SK-N-SH (cell line): ENCODE results near the gene SKIC8. TPM values are rescaled to one million over a fixed set of nuclear protein-coding genes. Genes with fewer than 3 reads are reported as not detected.

ENCODE experiments used
- CTCF ChIA-PET: fragments of 300-600, 350-600 bp; formaldehyde crosslinking; extraction: SDS; loops from one replicate; lab custom pipeline; 2021; lab: Yijun Ruan, JAX
- POLR2A ChIA-PET: fragments of 350-600 bp; sonication (Branson Sonifier 250); formaldehyde crosslinking; extraction: SDS; loops from one replicate; lab custom pipeline; 2020; ENCODE audit warnings: antibody characterized with exemption, inconsistent platforms; lab: Yijun Ruan, JAX
- DNase-seq: peaks from one replicate; pipeline ENCODE4 v3.0.0; 2012
- H2AFZ ChIP-seq: fragments of 200-600 bp; sonication (generic); 2 replicates; pipeline ENCODE4 v1.8.1; 2016; ENCODE audit warnings: antibody characterized with exemption, mild to moderate bottlenecking, low read depth
- H3F3A ChIP-seq: fragments of 200-600 bp; sonication (generic); replicated peaks from 2 replicates; pipeline ENCODE3; 2016; ENCODE audit warnings: antibody characterized with exemption, mild to moderate bottlenecking; ENCODE audit not compliant: insufficient read depth
- H3K27ac ChIP-seq, 2 experiments: fragments of 200-500 bp in 1 of 2; fragments of 200-600 bp in 1 of 2; sonication (Bioruptor generic) in 1 of 2; sonication (generic), shearing (Covaris generic) in 1 of 2; 2 replicates each; pipeline versions ENCODE4 v1.5.1 to v1.6.1; 2014 to 2016; ENCODE audit warnings: low read depth in 2 of 2, inconsistent platforms in 1 of 2, low read length in 1 of 2, mild to moderate bottlenecking in 1 of 2, mixed read lengths in 1 of 2
- H3K27me3 ChIP-seq: fragments of 200-600 bp; sonication (generic), shearing (Covaris generic); 2 replicates; pipeline ENCODE4 v1.6.1; 2016; ENCODE audit warnings: mixed run types; ENCODE audit not compliant: insufficient read depth
- H3K36me3 ChIP-seq, 2 experiments: fragments of 200-500 bp in 1 of 2; fragments of 200-600 bp in 1 of 2; sonication (Bioruptor generic) in 1 of 2; sonication (generic) in 1 of 2; replicated peaks in 1 of 2; 2 replicates each; pipeline versions ENCODE3 to v1.5.1; 2014 to 2016; ENCODE audit warnings: low read length in 1 of 2, mild to moderate bottlenecking in 1 of 2; ENCODE audit not compliant: insufficient read depth in 2 of 2, control insufficient read depth in 1 of 2
- H3K4me1 ChIP-seq, 2 experiments: fragments of 200-500 bp in 1 of 2; fragments of 200-600 bp in 1 of 2; sonication (Bioruptor generic) in 1 of 2; sonication (generic), shearing (Covaris generic) in 1 of 2; 2 replicates each; pipeline versions ENCODE4 v1.5.1 to v1.6.1; 2014 to 2016; ENCODE audit warnings: low read depth in 1 of 2, low read length in 1 of 2, mixed run types in 1 of 2; ENCODE audit not compliant: insufficient read depth in 2 of 2, control insufficient read depth in 1 of 2
- H3K4me2 ChIP-seq: fragments of 200-600 bp; sonication (generic), shearing (Covaris generic); 2 replicates; pipeline ENCODE4 v1.6.1; 2017; ENCODE audit warnings: mixed run types
- H3K4me3 ChIP-seq, 2 experiments: fragments of 200-500 bp in 1 of 2; fragments of 200-600 bp in 1 of 2; sonication (Bioruptor generic) in 1 of 2; sonication (generic), shearing (Covaris generic) in 1 of 2; 2 replicates each; pipeline versions ENCODE4 v1.5.1 to v1.8.1; 2014 to 2016; ENCODE audit warnings: low read depth in 2 of 2, inconsistent platforms in 1 of 2, low read length in 1 of 2, mild to moderate bottlenecking in 1 of 2, mixed read lengths in 1 of 2, moderate library complexity in 1 of 2
- H3K79me2 ChIP-seq: fragments of 200-600 bp; sonication (generic); 2 replicates; pipeline ENCODE4 v1.8.1; 2017; ENCODE audit warnings: mild to moderate bottlenecking; ENCODE audit not compliant: insufficient read depth
- H3K9ac ChIP-seq: fragments of 200-600 bp; sonication (generic); 2 replicates; pipeline ENCODE4 v1.6.1; 2017; ENCODE audit warnings: mixed run types
- H3K9me2 ChIP-seq: fragments of 200-600 bp; sonication (generic); 2 replicates; pipeline ENCODE4 v1.6.1; 2017; ENCODE audit warnings: mixed run types
- H3K9me3 ChIP-seq: fragments of 200-600 bp; sonication (generic); 2 replicates; pipeline ENCODE4 v1.6.1; 2017; ENCODE audit warnings: mixed run types, mild to moderate bottlenecking, moderate library complexity
- H4K20me1 ChIP-seq: fragments of 200-600 bp; sonication (generic); 2 replicates; pipeline ENCODE4 v1.6.1; 2017; ENCODE audit warnings: mild to moderate bottlenecking, mixed run types; ENCODE audit not compliant: insufficient read depth
- EP300 ChIP-seq, 2 experiments: IDR thresholded peaks; 2 replicates each; pipeline versions ENCODE4 v1.4.0 to v1.6.1; 2012; ENCODE audit warnings: borderline replicate concordance in 1 of 2, low read depth in 1 of 2, low read length in 1 of 2
- EZH2phosphoT487 ChIP-seq: fragments of 200-600 bp; sonication (generic); IDR thresholded peaks from 2 replicates; pipeline ENCODE4 v1.6.1; 2017; ENCODE audit warnings: low read depth, mixed run types, mild to moderate bottlenecking, antibody characterized with exemption, moderate library complexity, borderline replicate concordance
- FOSL2 ChIP-seq: IDR thresholded peaks from 2 replicates; pipeline ENCODE4 v1.4.0; 2012; ENCODE audit warnings: low read depth, mild to moderate bottlenecking, moderate library complexity, borderline replicate concordance
- FOXJ3 ChIP-seq: sonication (generic); formaldehyde crosslinking; IDR thresholded peaks from 2 replicates; pipeline ENCODE4 v1.5.1; 2020; ENCODE audit warnings: mild to moderate bottlenecking, missing genetic modification reagents
- FOXM1 ChIP-seq: IDR thresholded peaks from 2 replicates; pipeline ENCODE4 v1.4.0; 2012; ENCODE audit warnings: low read depth, mild to moderate bottlenecking
- RAD21 ChIP-seq: IDR thresholded peaks from 2 replicates; pipeline ENCODE4 v1.6.1; 2012; ENCODE audit warnings: mild to moderate bottlenecking, low read length
- RCOR1 ChIP-seq: fragments of 150-350 bp; IDR thresholded peaks from 2 replicates; pipeline ENCODE4 v1.6.1; 2017; ENCODE audit warnings: antibody characterized with exemption, low read length
- RXRA ChIP-seq: IDR thresholded peaks from 2 replicates; pipeline ENCODE4 v1.4.0; 2012; ENCODE audit warnings: low read depth, mild to moderate bottlenecking, borderline replicate concordance
- SIN3A ChIP-seq: IDR thresholded peaks from 2 replicates; pipeline ENCODE4 v1.6.1; 2012; ENCODE audit warnings: low read depth, mild to moderate bottlenecking, low read length, moderate library complexity, borderline replicate concordance
- TAF1 ChIP-seq: IDR thresholded peaks from 2 replicates; pipeline ENCODE4 v1.6.1; 2012; ENCODE audit warnings: low read depth, mild to moderate bottlenecking, low read length, moderate library complexity, borderline replicate concordance
- WGBS: methylation state at CpG from one replicate; pipeline ENCODE4 v1.1.6; 2017; ENCODE audit warnings: low lambda C conversion rate; 5-methylcytosine and 5-hydroxymethylcytosine counted together
- polyA plus RNA-seq, 3 experiments: library from polyadenylated mRNA; depleted of rRNA; stranded (reverse); fragments of >200 nt; gene quantifications; 2 replicates each; pipeline ENCODE4 v1.2.3, GENCODE V29; 2012
- TF ChIP-seq, protein P1 (sequence below): IDR thresholded peaks from 2 replicates; pipeline ENCODE4 v1.4.0; 2012; ENCODE audit warnings: low read depth, borderline replicate concordance

SKIC8 gene
- polyA plus RNA-seq, 1 of the 3 experiments (the other 2 are of a cell fraction) = 78.8 TPM

DNA sequence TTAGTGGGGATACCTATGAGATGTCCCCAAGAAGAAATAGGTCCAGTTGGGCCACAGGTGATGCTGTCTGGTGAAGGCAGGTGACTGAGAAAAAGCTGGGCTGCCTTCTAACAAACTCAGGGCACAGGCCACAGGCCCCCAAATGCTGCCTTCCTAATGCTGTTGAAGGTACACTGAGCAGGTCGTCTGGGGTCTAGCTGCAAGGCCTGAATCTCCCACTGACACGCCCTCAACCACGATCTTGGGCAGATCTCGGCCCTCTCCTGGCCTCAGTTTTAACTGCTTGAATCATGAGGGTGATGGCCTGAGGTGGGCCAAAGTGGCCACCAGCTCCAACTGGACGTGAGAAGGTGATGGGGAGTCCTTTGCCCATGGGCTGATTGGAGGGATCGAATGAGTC lies 62.9 kb downstream of the SKIC8 start:
- no peak for TF ChIP-seq EP300 (IDR thresholded peaks at IDR 0.05; ENCODE audit: borderline replicate concordance in 1 of 2, low read depth in 1 of 2, low read length in 1 of 2)
- no peak for TF ChIP-seq RXRA
- no peak for TF ChIP-seq FOXJ3 (CRISPR knock-in tag)
- TF ChIP-seq RCOR1 = no peak
- TF ChIP-seq, protein P1, sequence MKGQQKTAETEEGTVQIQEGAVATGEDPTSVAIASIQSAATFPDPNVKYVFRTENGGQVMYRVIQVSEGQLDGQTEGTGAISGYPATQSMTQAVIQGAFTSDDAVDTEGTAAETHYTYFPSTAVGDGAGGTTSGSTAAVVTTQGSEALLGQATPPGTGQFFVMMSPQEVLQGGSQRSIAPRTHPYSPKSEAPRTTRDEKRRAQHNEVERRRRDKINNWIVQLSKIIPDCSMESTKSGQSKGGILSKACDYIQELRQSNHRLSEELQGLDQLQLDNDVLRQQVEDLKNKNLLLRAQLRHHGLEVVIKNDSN = no peak
- no peak for TF ChIP-seq SIN3A
- no peak for TF ChIP-seq RAD21
- no peak for TF ChIP-seq EZH2phosphoT487
- TF ChIP-seq FOSL2 = no peak
- DNase-seq = no peak
- WGBS = 58% methylated on average over 5 of the region's 6 CpGs
- Histone ChIP-seq H3K9ac (no peak overlapping the region), H3K79me2 (no peaks in the 10 kb centered on the region), H3K27me3 (peaks cover 5% of the 10 kb centered on the region; the same call in 1 of the 2 replicates), H3K9me3 (no peaks in the 10 kb centered on the region), H3K9me2 (no peaks in the 10 kb centered on the region), H2AFZ (no peak overlapping the region), H4K20me1 (no peaks in the 10 kb centered on the region), H3F3A (no peaks in the 10 kb centered on the region), H3K36me3 (no peaks in the 10 kb centered on the region), H3K4me1 (no peaks in the 10 kb centered on the region), H3K4me3 (no peak overlapping the region), H3K27ac (no peak overlapping the region), H3K4me2 (no peak overlapping the region)
- ChIA-PET POLR2A (no interaction called here), CTCF (interaction anchor here (0.7 to 11.0 kb wide), 5 partner anchors 39 to 277 kb away, joined by 3 to 168 read pairs (median 5); no protein-coding TSS in a partner anchor)

DNA sequence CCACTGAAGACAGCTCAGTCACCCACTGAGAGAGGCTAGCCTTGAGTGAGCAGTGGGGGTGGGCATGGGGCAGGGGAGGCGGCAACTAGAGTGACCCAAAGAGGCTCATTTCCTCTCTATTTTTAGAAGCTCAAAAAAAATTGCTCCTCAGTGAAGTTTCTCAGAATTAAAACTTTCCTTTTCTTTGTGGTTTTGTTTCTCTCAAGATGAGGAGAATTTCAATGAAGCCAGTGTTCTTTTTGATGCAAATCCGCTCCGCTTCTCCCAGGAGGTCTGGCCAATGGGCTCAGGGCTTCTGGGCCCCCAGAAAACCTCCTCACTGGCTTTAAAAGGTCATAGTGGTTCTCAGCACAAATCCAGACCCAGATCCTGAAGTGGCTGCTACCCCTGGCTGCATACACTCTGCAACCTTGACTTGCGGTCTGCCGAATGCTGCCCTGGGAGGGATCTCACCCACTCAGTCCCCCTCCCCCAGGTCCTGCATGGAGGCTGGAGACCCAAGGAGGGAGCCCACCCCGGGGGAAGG lies 64.8 kb downstream of the SKIC8 start, which contains the start of gene ACSBG1:
Gene ACSBG1, minus strand, starts transcription at position 51 of the 526 bp plus-strand sequence. CDS start 64 bp downstream, outside the sequence.
- Histone ChIP-seq H3F3A (no peaks in the 10 kb centered on the region), H3K9me3 (no peaks in the 10 kb centered on the region), H3K9me2 (no peaks in the 10 kb centered on the region)
- TF ChIP-seq TAF1 (no peak), EZH2phosphoT487 (no peak), FOXM1 (no peak)
- TF ChIP-seq, all 33 proteins: peak for 0
- H3K79me2 ChIP-seq = no peaks in the 10 kb centered on the region
- no peaks in the 10 kb centered on the region for H3K4me1 ChIP-seq
- ChIA-PET CTCF (interaction anchor here (0.8 to 1.3 kb wide), 2 partner anchors 121 to 126 kb away, joined by 3 to 7 read pairs; no protein-coding TSS in a partner anchor), POLR2A (no interaction called here)
- DNase-seq = no peak
- no peak within 1 kb of the TSS for H3K4me3 ChIP-seq
- H3K4me2 ChIP-seq = no peak within 1 kb of the TSS
- H2AFZ ChIP-seq = no peak within 1 kb of the TSS
- H3K9ac ChIP-seq = no peak within 1 kb of the TSS
- no peaks in the 10 kb centered on the region for H4K20me1 ChIP-seq
- no peak within 1 kb of the TSS for H3K27ac ChIP-seq
- no peaks in the 10 kb centered on the region for H3K36me3 ChIP-seq
- peaks cover 5% of the 10 kb centered on the region; the same call in 1 of the 2 replicates for H3K27me3 ChIP-seq
- 69% methylated on average over 6 of the region's 6 CpGs for WGBS
